ENCODE data around the gene DIP2A. TPM values are rescaled to one million over a fixed set of nuclear protein-coding genes. Genes with fewer than 3 reads are reported as not detected.

The DIP2A gene
- total RNA-seq, 4 donors from 2014 or later = 42.3 to 141 (median 52.8) TPM

DNA sequence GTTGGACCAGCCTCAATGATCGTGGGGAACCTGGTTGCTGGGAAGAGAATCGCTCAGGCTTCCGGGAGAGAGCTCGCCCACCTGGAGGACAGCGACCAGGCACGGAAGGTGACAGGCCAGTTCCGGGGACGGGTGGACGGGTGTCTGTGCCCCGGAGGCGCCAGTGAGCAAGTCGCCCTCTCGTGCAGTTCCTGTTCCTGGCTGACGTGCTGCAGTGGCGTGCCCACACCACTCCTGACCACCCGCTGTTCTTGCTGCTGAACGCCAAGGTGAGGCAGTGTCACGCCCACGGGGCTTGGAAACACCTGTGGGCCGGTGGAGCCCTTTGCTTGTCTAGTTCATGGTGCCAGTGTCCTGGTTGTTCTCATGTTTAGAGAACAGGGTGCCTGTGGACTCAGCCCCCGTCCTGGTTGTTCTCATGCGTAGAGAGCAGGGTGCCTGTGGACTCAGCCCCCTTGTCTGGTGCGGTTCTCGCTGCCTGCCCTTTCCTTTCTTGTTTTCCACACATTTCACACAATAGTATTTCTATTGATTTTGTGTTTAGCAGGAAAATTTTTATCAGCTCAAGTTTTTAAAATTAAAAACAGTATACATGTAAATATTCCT is 93.0 kb downstream of the DIP2A start:
- Histone ChIP-seq H3K36me3 (peaks cover 89% of the 10 kb centered on the region), H3K4me3 (no peak overlapping the region), H3K4me1 (no peaks in the 10 kb centered on the region), H3K27me3 (no peaks in the 10 kb centered on the region), H3K9me3 (no peaks in the 10 kb centered on the region), H3K27ac (no peak overlapping the region)
- 79% methylated on average over 24 of the region's 24 CpGs for WGBS
- no peak for DNase-seq (ENCODE audit: low spot score in 2 of 2)
- no peak for TF ChIP-seq POLR2AphosphoS5 (IDR thresholded peaks at IDR 0.05)
- TF ChIP-seq, protein P1, sequence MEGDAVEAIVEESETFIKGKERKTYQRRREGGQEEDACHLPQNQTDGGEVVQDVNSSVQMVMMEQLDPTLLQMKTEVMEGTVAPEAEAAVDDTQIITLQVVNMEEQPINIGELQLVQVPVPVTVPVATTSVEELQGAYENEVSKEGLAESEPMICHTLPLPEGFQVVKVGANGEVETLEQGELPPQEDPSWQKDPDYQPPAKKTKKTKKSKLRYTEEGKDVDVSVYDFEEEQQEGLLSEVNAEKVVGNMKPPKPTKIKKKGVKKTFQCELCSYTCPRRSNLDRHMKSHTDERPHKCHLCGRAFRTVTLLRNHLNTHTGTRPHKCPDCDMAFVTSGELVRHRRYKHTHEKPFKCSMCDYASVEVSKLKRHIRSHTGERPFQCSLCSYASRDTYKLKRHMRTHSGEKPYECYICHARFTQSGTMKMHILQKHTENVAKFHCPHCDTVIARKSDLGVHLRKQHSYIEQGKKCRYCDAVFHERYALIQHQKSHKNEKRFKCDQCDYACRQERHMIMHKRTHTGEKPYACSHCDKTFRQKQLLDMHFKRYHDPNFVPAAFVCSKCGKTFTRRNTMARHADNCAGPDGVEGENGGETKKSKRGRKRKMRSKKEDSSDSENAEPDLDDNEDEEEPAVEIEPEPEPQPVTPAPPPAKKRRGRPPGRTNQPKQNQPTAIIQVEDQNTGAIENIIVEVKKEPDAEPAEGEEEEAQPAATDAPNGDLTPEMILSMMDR (IDR thresholded peaks at IDR 0.05) = no peak
- no peak for TF ChIP-seq EP300 (IDR thresholded peaks at IDR 0.05)
- no peak for TF ChIP-seq POLR2A (IDR thresholded peaks at IDR 0.05)

DNA sequence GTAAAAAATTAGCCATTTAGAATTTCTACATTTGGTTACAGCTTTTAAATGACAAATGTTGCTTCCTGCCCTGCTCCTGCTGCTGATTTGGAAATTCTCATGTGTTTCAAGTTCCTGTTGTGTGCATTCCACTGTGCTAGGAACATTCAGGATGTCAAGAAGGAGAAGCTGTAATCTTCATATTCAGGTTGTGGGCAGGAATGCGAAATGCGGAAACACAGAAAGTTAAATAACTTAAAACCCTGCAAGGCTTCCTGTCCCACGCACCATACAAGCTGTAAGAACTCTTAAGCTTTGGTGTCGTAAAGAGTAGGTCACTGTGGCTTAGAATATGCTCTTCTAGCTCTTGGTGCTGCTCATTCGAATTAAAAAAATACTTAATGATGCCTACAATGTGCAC is 93.6 kb downstream of the DIP2A start:
- no peak for DNase-seq (ENCODE audit: low spot score in 2 of 2)
- H3K36me3 ChIP-seq = peaks cover 89% of the 10 kb centered on the region
- TF ChIP-seq, protein P1 (IDR thresholded peaks at IDR 0.05) = no peak
- TF ChIP-seq POLR2A (IDR thresholded peaks at IDR 0.05) (no peak), EP300 (IDR thresholded peaks at IDR 0.05) (no peak), POLR2AphosphoS5 (IDR thresholded peaks at IDR 0.05) (no peak)
- no peaks in the 10 kb centered on the region for H3K4me1 ChIP-seq
- H3K27ac ChIP-seq = no peak overlapping the region
- WGBS = 84% methylated on average over 5 of the region's 5 CpGs
- no peaks in the 10 kb centered on the region for H3K27me3 ChIP-seq
- H3K4me3 ChIP-seq = no peak overlapping the region
- H3K9me3 ChIP-seq = no peaks in the 10 kb centered on the region

DNA sequence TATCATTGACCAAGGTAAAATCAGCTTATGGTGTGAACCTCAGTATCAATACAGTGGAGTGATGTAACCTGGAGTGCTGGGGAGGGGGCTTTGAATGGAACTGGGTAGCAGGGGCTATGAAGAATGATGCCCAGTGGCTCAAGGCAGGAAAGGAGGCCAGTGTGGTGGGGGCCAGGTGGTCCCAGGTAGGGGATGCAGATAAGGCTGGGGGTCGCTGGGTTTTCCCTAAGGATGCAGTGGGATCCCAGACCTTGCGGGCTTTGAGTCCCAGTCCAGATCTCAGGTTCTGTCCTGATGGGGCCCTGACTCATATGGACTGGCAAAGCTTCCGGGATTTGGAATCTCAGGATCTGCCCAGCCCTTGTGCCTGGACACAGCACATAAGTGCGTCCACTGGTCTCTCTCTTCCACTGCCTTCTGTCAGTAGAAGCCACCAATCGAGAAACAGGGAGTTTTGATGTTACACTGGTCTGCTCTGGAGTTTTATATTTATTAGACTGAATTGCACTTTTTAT is 94.2 kb downstream of the DIP2A start:
- no peaks in the 10 kb centered on the region for H3K27me3 ChIP-seq
- DNase-seq (ENCODE audit: low spot score in 2 of 2) = no peak
- no peak overlapping the region for H3K4me3 ChIP-seq
- 90% methylated on average over 5 of the region's 5 CpGs for WGBS
- no peaks in the 10 kb centered on the region for H3K4me1 ChIP-seq
- no peak overlapping the region for H3K27ac ChIP-seq
- peaks cover 89% of the 10 kb centered on the region for H3K36me3 ChIP-seq
- H3K9me3 ChIP-seq = no peaks in the 10 kb centered on the region
- TF ChIP-seq EP300 (IDR thresholded peaks at IDR 0.05) = no peak
- TF ChIP-seq POLR2A (IDR thresholded peaks at IDR 0.05) = no peak
- TF ChIP-seq, protein P1 (IDR thresholded peaks at IDR 0.05) = no peak
- TF ChIP-seq POLR2AphosphoS5 (IDR thresholded peaks at IDR 0.05) = no peak

DNA sequence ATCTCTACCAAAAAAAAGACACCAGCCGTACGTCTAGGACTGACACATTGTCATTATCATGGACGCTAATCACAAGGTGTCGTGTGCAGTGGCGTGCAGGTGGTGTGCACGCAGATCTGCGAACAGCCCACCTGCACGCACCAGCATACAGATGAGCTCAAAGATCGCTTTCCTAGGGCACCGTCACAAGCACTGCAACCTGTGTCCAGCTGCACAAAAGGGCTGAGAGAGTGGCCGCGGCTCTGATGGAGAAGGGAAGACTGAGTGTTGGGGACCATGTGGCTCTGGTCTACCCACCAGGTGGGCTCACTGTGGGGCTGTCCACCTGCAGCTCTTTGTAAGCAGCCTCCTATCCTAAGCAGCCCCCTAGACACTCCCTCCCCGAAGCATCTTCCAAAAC is 95.3 kb downstream of the DIP2A start:
- Histone ChIP-seq H3K27ac (no peak overlapping the region), H3K9me3 (no peaks in the 10 kb centered on the region), H3K4me3 (no peak overlapping the region), H3K27me3 (no peaks in the 10 kb centered on the region), H3K4me1 (no peaks in the 10 kb centered on the region), H3K36me3 (peaks cover 85% of the 10 kb centered on the region)
- no peak for TF ChIP-seq POLR2A (IDR thresholded peaks at IDR 0.05)
- no peak for TF ChIP-seq POLR2AphosphoS5 (IDR thresholded peaks at IDR 0.05)
- no peak for TF ChIP-seq EP300 (IDR thresholded peaks at IDR 0.05)
- TF ChIP-seq, protein P1 (IDR thresholded peaks at IDR 0.05) = no peak
- WGBS = 95% methylated on average over 10 of the region's 13 CpGs
- DNase-seq (ENCODE audit: low spot score in 2 of 2) = no peak

DNA sequence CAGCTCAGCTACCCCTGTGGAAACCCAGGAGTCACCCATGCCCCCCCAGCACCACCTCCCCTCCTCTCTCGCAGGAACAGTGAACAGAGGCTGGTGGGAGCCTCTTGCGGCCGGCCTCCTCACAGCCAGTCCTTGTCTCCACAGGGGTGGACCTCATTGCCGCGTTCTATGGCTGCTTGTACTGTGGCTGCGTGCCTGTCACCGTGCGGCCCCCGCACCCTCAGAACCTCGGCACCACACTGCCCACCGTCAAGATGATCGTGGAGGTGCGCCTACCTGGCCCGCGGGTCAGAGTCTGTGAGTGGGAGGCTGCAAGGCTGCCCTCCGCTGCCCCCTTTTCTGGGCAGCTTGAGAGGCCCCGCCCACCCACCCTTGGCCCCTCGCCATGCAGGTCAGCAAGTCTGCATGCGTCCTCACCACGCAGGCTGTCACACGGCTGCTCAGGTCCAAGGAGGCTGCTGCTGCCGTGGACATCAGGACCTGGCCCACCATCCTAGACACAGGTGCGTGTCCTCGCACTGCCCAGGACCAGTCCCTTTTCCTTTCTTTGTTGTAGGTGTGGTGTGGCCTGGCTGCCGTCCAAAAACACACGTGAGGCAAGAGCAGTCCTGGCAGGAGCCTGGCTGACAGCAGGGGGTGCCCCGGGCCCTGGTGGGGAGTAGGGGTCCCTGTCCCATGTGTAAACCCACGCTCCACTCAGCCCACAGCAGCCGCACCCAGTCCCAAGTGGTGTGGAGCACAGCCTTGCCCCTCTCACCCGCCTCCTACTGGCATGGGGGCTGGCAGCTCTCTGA is 95.9 kb downstream of the DIP2A start:
- H3K36me3 ChIP-seq = peaks cover 87% of the 10 kb centered on the region
- no peaks in the 10 kb centered on the region for H3K4me1 ChIP-seq
- DNase-seq (ENCODE audit: low spot score in 2 of 2) = peak in 1 of 2 donors; percentile 69
- H3K27me3 ChIP-seq = no peaks in the 10 kb centered on the region
- no peak overlapping the region for H3K4me3 ChIP-seq
- TF ChIP-seq, protein P1 (IDR thresholded peaks at IDR 0.05) = no peak
- TF ChIP-seq EP300 (IDR thresholded peaks at IDR 0.05) (no peak), POLR2A (IDR thresholded peaks at IDR 0.05) (no peak), POLR2AphosphoS5 (IDR thresholded peaks at IDR 0.05) (no peak)
- 95% methylated on average over 18 of the region's 30 CpGs for WGBS
- H3K27ac ChIP-seq = no peak overlapping the region
- H3K9me3 ChIP-seq = no peaks in the 10 kb centered on the region

Data from suprapubic skin (tissue), 4 donors.